Measurements from ENCODE around the gene NLRP1.

Gene NLRP1

GRCh38 chr17:5557485-5557884 is 26.8 kb downstream of the NLRP1 start:
- DNase-seq (ENCODE audit: low read depth): no peak

- no peak for DNase-seq (ENCODE audit: low read depth)
Measured at GRCh38 chr17:5555254-5555653, 29.1 kb downstream of the NLRP1 start.

GRCh38 chr17:5553479-5553878 is 30.8 kb downstream of the NLRP1 start:
- DNase-seq (ENCODE audit: low read depth): no peak

GRCh38 chr17:5552841-5553240 is 31.5 kb downstream of the NLRP1 start:
- no peak for DNase-seq (ENCODE audit: low read depth)

- DNase-seq (ENCODE audit: low read depth): no peak
Measured at GRCh38 chr17:5545051-5545987, 39.0 kb downstream of the NLRP1 start.

GRCh38 chr17:5544115-5544514 is 40.2 kb downstream of the NLRP1 start:
- no peak for DNase-seq (ENCODE audit: low read depth)

- no peak for DNase-seq (ENCODE audit: low read depth)
Measured at GRCh38 chr17:5541610-5542202, 42.6 kb downstream of the NLRP1 start.

GRCh38 chr17:5540321-5540720 is 44.0 kb downstream of the NLRP1 start:
- no peak for DNase-seq (ENCODE audit: low read depth)

GRCh38 chr17:5539286-5539685 is 45.0 kb downstream of the NLRP1 start:
- DNase-seq (ENCODE audit: low read depth): no peak

GRCh38 chr17:5536866-5537650 is 47.3 kb downstream of the NLRP1 start:
- DNase-seq (ENCODE audit: low read depth): no peak

GRCh38 chr17:5535436-5535835 is 48.9 kb downstream of the NLRP1 start:
- DNase-seq (ENCODE audit: low read depth): no peak

- DNase-seq (ENCODE audit: low read depth): no peak
Measured at GRCh38 chr17:5533486-5534315, 50.6 kb downstream of the NLRP1 start.

GRCh38 chr17:5532581-5532980 is 51.7 kb downstream of the NLRP1 start:
- DNase-seq (ENCODE audit: low read depth): no peak

GRCh38 chr17:5531085-5531418 is 53.3 kb downstream of the NLRP1 start:
- no peak for DNase-seq (ENCODE audit: low read depth)

GRCh38 chr17:5530265-5531084 is 53.8 kb downstream of the NLRP1 start:
- DNase-seq (ENCODE audit: low read depth): no peak

- DNase-seq (ENCODE audit: low read depth): no peak
Measured at GRCh38 chr17:5527601-5528250, 56.6 kb downstream of the NLRP1 start.

- peak; percentile 4 for DNase-seq (ENCODE audit: low read depth)
Measured at GRCh38 chr17:5526821-5527598, 57.3 kb downstream of the NLRP1 start.

- DNase-seq (ENCODE audit: low read depth): no peak
Measured at GRCh38 chr17:5523249-5523648, 61.1 kb downstream of the NLRP1 start.

GRCh38 chr17:5522476-5522875 is 61.8 kb downstream of the NLRP1 start:
- no peak for DNase-seq (ENCODE audit: low read depth)
